HCT116 (cell line): ENCODE data around the gene PLEKHM1. TPM values are rescaled to one million over a fixed set of nuclear protein-coding genes. Genes with fewer than 3 reads are reported as not detected.

ENCODE experiments used
- ATAC-seq: fragments of 200-7000 bp; cut with Tn5 transposase; 2 replicates; pipeline ENCODE4 v1.9.1; 2020; ENCODE audit warnings: mild to moderate bottlenecking, moderate library complexity
- BruUV-seq: library from RNA; stranded (reverse); fragments of 400-500 nt; replicated peaks from 2 replicates; lab custom pipeline; 2021; lab: Mats Ljungman, UMichigan
- CTCF ChIA-PET: fragments of 300-600 bp; sonication (Branson Sonifier 250); formaldehyde crosslinking; loops from one replicate; lab custom pipeline; 2021; ENCODE audit warnings: antibody characterized with exemption; lab: Charles Lee
- POLR2A ChIA-PET: fragments of 300-600, 350-600 bp; sonication (Branson Sonifier 250); formaldehyde crosslinking; loops from one replicate; lab custom pipeline; 2021; ENCODE audit warnings: antibody characterized with exemption; lab: Charles Lee
- RAD21 ChIA-PET, 2 experiments: fragments of 300-600 bp; sonication (Branson Sonifier 250); formaldehyde crosslinking; loops; one replicate each; lab custom pipeline; 2023; ENCODE audit warnings: low total read pairs in 2 of 2; ENCODE audit not compliant: uncharacterized antibody in 2 of 2, unreplicated experiment in 2 of 2, low non-redundant PET in 1 of 2; lab: Charles Lee
- DNase-seq: peaks from one replicate; pipeline ENCODE4 v3.0.0-alpha.2; 2010; ENCODE audit warnings: low read depth, low spot score
- H2AFZ ChIP-seq: fragments of 200-600 bp; shearing (Covaris generic), sonication (generic); 2 replicates; pipeline ENCODE4 v1.6.1; 2017; ENCODE audit warnings: low read depth, mixed run types, mixed read lengths, antibody characterized with exemption, low read length; ENCODE audit not compliant: poor library complexity, severe bottlenecking
- H3K27ac ChIP-seq: 2 replicates; pipeline ENCODE4 v1.5.1; 2012; ENCODE audit warnings: low read depth, low read length
- H3K27me3 ChIP-seq: fragments of 200-600 bp; sonication (generic); 2 replicates; pipeline ENCODE4 v1.6.1; 2016; ENCODE audit warnings: mixed run types, low read length, mixed read lengths; ENCODE audit not compliant: insufficient read depth
- H3K36me3 ChIP-seq, 2 experiments: fragments of 200-500 bp in 1 of 2; fragments of 200-600 bp in 1 of 2; sonication (Bioruptor generic) in 1 of 2; sonication (generic) in 1 of 2; 2 replicates each; pipeline versions ENCODE4 v1.5.1 to v1.6.1; 2014 to 2016; ENCODE audit warnings: low read length in 2 of 2, inconsistent platforms in 1 of 2, mixed read lengths in 1 of 2, mixed run types in 1 of 2; ENCODE audit not compliant: insufficient read depth in 2 of 2, control insufficient read depth in 1 of 2
- H3K4me1 ChIP-seq, 2 experiments: fragments of 200-600 bp in 1 of 2; sonication (generic) in 1 of 2; 2 replicates each; pipeline versions ENCODE4 v1.5.1 to v1.6.1; 2012 to 2017; ENCODE audit warnings: low read length in 2 of 2, inconsistent platforms in 1 of 2, mild to moderate bottlenecking in 1 of 2, mixed read lengths in 1 of 2, mixed run types in 1 of 2, moderate library complexity in 1 of 2; ENCODE audit not compliant: insufficient read depth in 2 of 2, control insufficient read depth in 1 of 2
- H3K4me2 ChIP-seq: fragments of 200-600 bp; sonication (generic); 2 replicates; pipeline ENCODE4 v1.6.1; 2017; ENCODE audit warnings: mixed run types, low read length, mixed read lengths
- H3K4me3 ChIP-seq, 2 experiments: fragments of 200-600 bp in 1 of 2; sonication (generic) in 1 of 2; replicated peaks in 1 of 2; 2 replicates each; pipeline ENCODE4 v1.5.1; 2011 to 2016; ENCODE audit warnings: low read length in 2 of 2, control low read depth in 1 of 2, low read depth in 1 of 2, mild to moderate bottlenecking in 1 of 2, mixed read lengths in 1 of 2, mixed run types in 1 of 2
- H3K79me2 ChIP-seq: fragments of 200-600 bp; sonication (generic); 2 replicates; pipeline ENCODE4 v1.6.1; 2017; ENCODE audit warnings: mild to moderate bottlenecking, mixed run types, low read length, moderate library complexity, mixed read lengths; ENCODE audit not compliant: insufficient read depth
- H3K9ac ChIP-seq: fragments of 200-600 bp; sonication (generic); 2 replicates; pipeline ENCODE4 v1.6.1; 2016; ENCODE audit warnings: low read length, mixed read lengths
- H3K9me2 ChIP-seq: fragments of 200-600 bp; sonication (generic), shearing (Covaris generic); 2 replicates; pipeline ENCODE4 v1.6.1; 2017; ENCODE audit warnings: mixed run types, mild to moderate bottlenecking, moderate library complexity; ENCODE audit not compliant: insufficient read depth
- H3K9me3 ChIP-seq, 2 experiments: fragments of 200-500 bp in 1 of 2; fragments of 200-600 bp in 1 of 2; sonication (Bioruptor generic) in 1 of 2; sonication (generic) in 1 of 2; 2 replicates each; pipeline ENCODE4 v1.6.1; 2014 to 2017; ENCODE audit warnings: low read length in 2 of 2, mixed read lengths in 2 of 2, inconsistent platforms in 1 of 2, low read depth in 1 of 2, mild to moderate bottlenecking in 1 of 2, mixed run types in 1 of 2, moderate library complexity in 1 of 2; ENCODE audit not compliant: control insufficient read depth in 1 of 2, insufficient read depth in 1 of 2
- H4K20me1 ChIP-seq: fragments of 200-600 bp; sonication (generic), shearing (Covaris generic); 2 replicates; pipeline ENCODE4 v1.6.1; 2017; ENCODE audit warnings: mixed run types, mild to moderate bottlenecking, moderate library complexity; ENCODE audit not compliant: insufficient read depth
- CEBPB ChIP-seq: IDR thresholded peaks from 2 replicates; pipeline ENCODE4 v1.6.1; 2012; ENCODE audit warnings: low read depth
- ELF1 ChIP-seq: IDR thresholded peaks from 2 replicates; pipeline ENCODE4 v1.6.1; 2012; ENCODE audit warnings: low read depth, borderline replicate concordance
- EZH2phosphoT487 ChIP-seq: fragments of 200-600 bp; IDR thresholded peaks from 2 replicates; pipeline ENCODE4 v1.6.1; 2018; ENCODE audit warnings: antibody characterized with exemption, borderline replicate concordance
- FOSL1 ChIP-seq: IDR thresholded peaks from 2 replicates; pipeline ENCODE4 v1.6.1; 2012; ENCODE audit warnings: low read depth
- TCF7L2 ChIP-seq: IDR thresholded peaks from 2 replicates; pipeline ENCODE4 v1.7.0; 2011; ENCODE audit warnings: borderline replicate concordance, inconsistent platforms; ENCODE audit not compliant: insufficient read depth, insufficient read length; ENCODE audit errors: extremely low read depth
- ZBTB33 ChIP-seq: IDR thresholded peaks from 2 replicates; pipeline ENCODE4 v1.6.1; 2011; ENCODE audit warnings: mild to moderate bottlenecking, low read length, moderate library complexity; ENCODE audit not compliant: insufficient replicate concordance; ENCODE audit errors: extremely low read depth
- ZNF274 ChIP-seq: fragments of 200-500 bp; sonication (Bioruptor generic); IDR thresholded peaks from 2 replicates; pipeline ENCODE4 v1.6.1; 2014; ENCODE audit warnings: mild to moderate bottlenecking, low read depth, low read length, inconsistent platforms
- intact Hi-C: fragments of 100-400 bp; cut with micrococcal nuclease; formaldehyde crosslinking; loops from 2 replicates; pipeline ENCODE4 v1.10.0; 2022
- total RNA-seq: library from RNA; stranded (reverse); gene quantifications from one replicate; pipeline ENCODE4 v1.2.1, GENCODE V29; 2021; ENCODE audit not compliant: unreplicated experiment
- TF ChIP-seq, protein P1 (sequence below): IDR thresholded peaks from 2 replicates; pipeline ENCODE4 v1.6.1; 2012
- TF ChIP-seq, protein P2 (sequence below): IDR thresholded peaks from 2 replicates; pipeline ENCODE4 v1.6.1; 2012

PLEKHM1 gene
- total RNA-seq, 1 experiment from 2014 or later: 32.8 TPM

DNA sequence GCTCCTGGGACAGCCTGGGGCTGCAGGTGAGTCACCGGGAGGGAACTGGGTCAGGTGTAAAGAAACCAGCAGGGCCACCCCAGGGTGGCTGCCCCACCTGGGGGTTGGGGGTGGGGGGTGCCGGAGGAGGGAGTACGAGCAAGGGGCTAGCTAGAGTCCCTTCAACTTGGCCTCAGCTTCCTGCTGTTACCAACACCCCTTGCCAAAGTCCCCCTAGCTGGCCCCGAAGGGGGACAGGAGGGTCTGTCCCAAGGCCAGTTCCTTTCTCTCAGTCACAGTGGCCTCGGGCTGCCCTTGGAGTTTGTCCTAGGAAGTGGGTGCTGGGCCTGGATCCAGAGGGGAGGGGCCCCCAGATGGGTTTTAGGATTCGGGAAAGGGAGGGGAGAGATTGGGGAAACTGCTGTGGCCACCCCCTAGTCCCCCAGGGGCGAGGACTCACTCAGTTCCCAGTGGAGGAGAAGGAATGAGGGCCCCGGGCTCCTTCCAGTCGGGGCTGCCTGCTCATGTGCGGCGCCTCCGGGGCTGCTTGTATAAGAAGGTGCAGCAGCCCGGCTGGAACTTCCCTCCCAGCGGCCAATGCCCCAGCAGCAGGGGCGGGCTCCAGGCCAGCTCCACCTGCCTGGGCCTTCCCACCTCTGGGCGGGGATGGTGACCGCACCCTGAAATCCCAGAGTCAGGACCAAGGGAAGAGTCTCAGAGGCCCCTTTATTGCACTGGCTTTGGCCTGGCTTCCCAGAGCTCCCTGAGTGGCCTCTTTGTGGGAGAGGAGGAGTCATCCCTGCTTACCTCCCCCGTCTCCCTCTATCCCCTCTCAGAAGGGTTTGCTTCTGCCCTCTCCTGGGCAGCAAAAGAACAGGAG is 65.2 kb downstream of the PLEKHM1 start (continued):
- TF ChIP-seq ZBTB33: no peak

DNA sequence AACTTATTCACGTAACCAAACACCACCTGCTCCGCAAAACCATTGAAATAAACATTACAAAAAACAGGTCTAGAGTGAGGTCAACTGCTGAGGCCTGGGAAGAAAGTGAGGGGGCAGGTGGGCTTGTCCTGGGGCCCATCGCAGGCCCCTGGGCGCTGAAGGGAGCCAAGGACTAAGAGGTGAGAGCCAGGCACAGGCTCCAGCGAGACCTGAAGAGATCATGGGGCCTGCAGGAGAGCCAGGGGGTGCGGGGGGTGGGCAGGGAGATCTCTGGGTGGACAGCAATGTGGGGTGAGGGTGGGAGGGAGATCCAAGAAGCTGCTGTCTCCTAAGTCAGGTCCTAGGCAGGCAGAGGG is 65.8 kb downstream of the PLEKHM1 start:
- peaks cover 7 to 38% of the 10 kb centered on the region in 2 experiments; a peak in 3 of 4 replicates for H3K4me1 ChIP-seq
- ChIA-PET POLR2A (interaction anchor here (1.3 to 1.8 kb wide), 4 partner anchors 12 to 176 kb away, joined by 3 to 6 read pairs (median 6); no protein-coding TSS in a partner anchor), RAD21 (no interaction called here), CTCF (interaction anchor here (1.1 to 4.4 kb wide), 10 partner anchors 12 to 297 kb away, joined by 3 to 58 read pairs (median 8); partner anchors contain the start of gene ACBD4)
- intact Hi-C loops: loop anchor here (1.0 to 5.0 kb wide), 3 partner anchors 29 to 277 kb away; partner anchors contain the start of gene HEXIM1
- H2AFZ ChIP-seq: no peak overlapping the region
- H3K27ac ChIP-seq: peak overlapping the region; percentile 72
- H3K79me2 ChIP-seq: peaks cover 45% of the 10 kb centered on the region
- no peaks in the 10 kb centered on the region for H3K9me2 ChIP-seq
- no TSS peak for BruUV-seq
- no peak for TF ChIP-seq TCF7L2
- no peak for TF ChIP-seq EZH2phosphoT487
- TF ChIP-seq, protein P1, sequence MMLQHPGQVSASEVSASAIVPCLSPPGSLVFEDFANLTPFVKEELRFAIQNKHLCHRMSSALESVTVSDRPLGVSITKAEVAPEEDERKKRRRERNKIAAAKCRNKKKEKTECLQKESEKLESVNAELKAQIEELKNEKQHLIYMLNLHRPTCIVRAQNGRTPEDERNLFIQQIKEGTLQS: no peak
- TF ChIP-seq, protein P2, sequence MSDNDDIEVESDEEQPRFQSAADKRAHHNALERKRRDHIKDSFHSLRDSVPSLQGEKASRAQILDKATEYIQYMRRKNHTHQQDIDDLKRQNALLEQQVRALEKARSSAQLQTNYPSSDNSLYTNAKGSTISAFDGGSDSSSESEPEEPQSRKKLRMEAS: no peak
- TF ChIP-seq FOSL1: no peak
- TF ChIP-seq ELF1: no peak
- no peak for TF ChIP-seq ZBTB33
- TF ChIP-seq ZNF274: no peak
- no peak for TF ChIP-seq CEBPB
- H3K9me3 ChIP-seq: no peaks in the 10 kb centered on the region
- ATAC-seq (no peak), DNase-seq (no peak)
- H3K27me3 ChIP-seq: no peaks in the 10 kb centered on the region
- peak overlapping the region; percentile 95 for H3K4me2 ChIP-seq
- peak overlapping the region; percentile 64 to 77 for H3K4me3 ChIP-seq
- no peaks in the 10 kb centered on the region for H4K20me1 ChIP-seq
- H3K9ac ChIP-seq: peak overlapping the region; percentile 90
- peaks cover 3% of the 10 kb centered on the region in 2 experiments; a peak in 2 of 4 replicates for H3K36me3 ChIP-seq
